Measurements from ENCODE around the gene WIF1.

GRCh38 chr12:65121049-65121955 lies at the start of gene WIF1:
- TF ChIP-seq POLR2A (IDR thresholded peaks at IDR 0.05) (no peak), CTCF (IDR thresholded peaks at IDR 0.05) (no peak)
